HCT116 (cell line): ENCODE data around the gene EFCAB5. TPM values are rescaled to one million over a fixed set of nuclear protein-coding genes. Genes with fewer than 3 reads are reported as not detected.

Experiments
- ATAC-seq: fragments of 200-7000 bp; cut with Tn5 transposase; 2 replicates; pipeline ENCODE4 v1.9.1; 2020; ENCODE audit warnings: mild to moderate bottlenecking, moderate library complexity
- BruUV-seq: library from RNA; stranded (reverse); fragments of 400-500 nt; replicated peaks from 2 replicates; lab custom pipeline; 2021; lab: Mats Ljungman, UMichigan
- CTCF ChIA-PET: fragments of 300-600 bp; sonication (Branson Sonifier 250); formaldehyde crosslinking; loops from one replicate; lab custom pipeline; 2021; ENCODE audit warnings: antibody characterized with exemption; lab: Charles Lee
- POLR2A ChIA-PET: fragments of 300-600, 350-600 bp; sonication (Branson Sonifier 250); formaldehyde crosslinking; loops from one replicate; lab custom pipeline; 2021; ENCODE audit warnings: antibody characterized with exemption; lab: Charles Lee
- RAD21 ChIA-PET, 2 experiments: fragments of 300-600 bp; sonication (Branson Sonifier 250); formaldehyde crosslinking; loops; one replicate each; lab custom pipeline; 2023; ENCODE audit warnings: low total read pairs in 2 of 2; ENCODE audit not compliant: uncharacterized antibody in 2 of 2, unreplicated experiment in 2 of 2, low non-redundant PET in 1 of 2; lab: Charles Lee
- DNase-seq: peaks from one replicate; pipeline ENCODE4 v3.0.0-alpha.2; 2010; ENCODE audit warnings: low read depth, low spot score
- H2AFZ ChIP-seq: fragments of 200-600 bp; shearing (Covaris generic), sonication (generic); 2 replicates; pipeline ENCODE4 v1.6.1; 2017; ENCODE audit warnings: low read depth, mixed run types, mixed read lengths, antibody characterized with exemption, low read length; ENCODE audit not compliant: poor library complexity, severe bottlenecking
- H3K27ac ChIP-seq: 2 replicates; pipeline ENCODE4 v1.5.1; 2012; ENCODE audit warnings: low read depth, low read length
- H3K27me3 ChIP-seq: fragments of 200-600 bp; sonication (generic); 2 replicates; pipeline ENCODE4 v1.6.1; 2016; ENCODE audit warnings: mixed run types, low read length, mixed read lengths; ENCODE audit not compliant: insufficient read depth
- H3K36me3 ChIP-seq, 2 experiments: fragments of 200-500 bp in 1 of 2; fragments of 200-600 bp in 1 of 2; sonication (Bioruptor generic) in 1 of 2; sonication (generic) in 1 of 2; 2 replicates each; pipeline versions ENCODE4 v1.5.1 to v1.6.1; 2014 to 2016; ENCODE audit warnings: low read length in 2 of 2, inconsistent platforms in 1 of 2, mixed read lengths in 1 of 2, mixed run types in 1 of 2; ENCODE audit not compliant: insufficient read depth in 2 of 2, control insufficient read depth in 1 of 2
- H3K4me1 ChIP-seq, 2 experiments: fragments of 200-600 bp in 1 of 2; sonication (generic) in 1 of 2; 2 replicates each; pipeline versions ENCODE4 v1.5.1 to v1.6.1; 2012 to 2017; ENCODE audit warnings: low read length in 2 of 2, inconsistent platforms in 1 of 2, mild to moderate bottlenecking in 1 of 2, mixed read lengths in 1 of 2, mixed run types in 1 of 2, moderate library complexity in 1 of 2; ENCODE audit not compliant: insufficient read depth in 2 of 2, control insufficient read depth in 1 of 2
- H3K4me2 ChIP-seq: fragments of 200-600 bp; sonication (generic); 2 replicates; pipeline ENCODE4 v1.6.1; 2017; ENCODE audit warnings: mixed run types, low read length, mixed read lengths
- H3K4me3 ChIP-seq, 2 experiments: fragments of 200-600 bp in 1 of 2; sonication (generic) in 1 of 2; replicated peaks in 1 of 2; 2 replicates each; pipeline ENCODE4 v1.5.1; 2011 to 2016; ENCODE audit warnings: low read length in 2 of 2, control low read depth in 1 of 2, low read depth in 1 of 2, mild to moderate bottlenecking in 1 of 2, mixed read lengths in 1 of 2, mixed run types in 1 of 2
- H3K79me2 ChIP-seq: fragments of 200-600 bp; sonication (generic); 2 replicates; pipeline ENCODE4 v1.6.1; 2017; ENCODE audit warnings: mild to moderate bottlenecking, mixed run types, low read length, moderate library complexity, mixed read lengths; ENCODE audit not compliant: insufficient read depth
- H3K9ac ChIP-seq: fragments of 200-600 bp; sonication (generic); 2 replicates; pipeline ENCODE4 v1.6.1; 2016; ENCODE audit warnings: low read length, mixed read lengths
- H3K9me2 ChIP-seq: fragments of 200-600 bp; sonication (generic), shearing (Covaris generic); 2 replicates; pipeline ENCODE4 v1.6.1; 2017; ENCODE audit warnings: mixed run types, mild to moderate bottlenecking, moderate library complexity; ENCODE audit not compliant: insufficient read depth
- H3K9me3 ChIP-seq, 2 experiments: fragments of 200-500 bp in 1 of 2; fragments of 200-600 bp in 1 of 2; sonication (Bioruptor generic) in 1 of 2; sonication (generic) in 1 of 2; 2 replicates each; pipeline ENCODE4 v1.6.1; 2014 to 2017; ENCODE audit warnings: low read length in 2 of 2, mixed read lengths in 2 of 2, inconsistent platforms in 1 of 2, low read depth in 1 of 2, mild to moderate bottlenecking in 1 of 2, mixed run types in 1 of 2, moderate library complexity in 1 of 2; ENCODE audit not compliant: control insufficient read depth in 1 of 2, insufficient read depth in 1 of 2
- H4K20me1 ChIP-seq: fragments of 200-600 bp; sonication (generic), shearing (Covaris generic); 2 replicates; pipeline ENCODE4 v1.6.1; 2017; ENCODE audit warnings: mixed run types, mild to moderate bottlenecking, moderate library complexity; ENCODE audit not compliant: insufficient read depth
- CEBPB ChIP-seq: IDR thresholded peaks from 2 replicates; pipeline ENCODE4 v1.6.1; 2012; ENCODE audit warnings: low read depth
- EGR1 ChIP-seq: IDR thresholded peaks from 2 replicates; pipeline ENCODE4 v1.6.1; 2012; ENCODE audit warnings: low read depth
- FOSL1 ChIP-seq: IDR thresholded peaks from 2 replicates; pipeline ENCODE4 v1.6.1; 2012; ENCODE audit warnings: low read depth
- MAX ChIP-seq: IDR thresholded peaks from 2 replicates; pipeline ENCODE4 v1.6.1; 2012
- TCF7L2 ChIP-seq: IDR thresholded peaks from 2 replicates; pipeline ENCODE4 v1.7.0; 2011; ENCODE audit warnings: borderline replicate concordance, inconsistent platforms; ENCODE audit not compliant: insufficient read depth, insufficient read length; ENCODE audit errors: extremely low read depth
- intact Hi-C: fragments of 100-400 bp; cut with micrococcal nuclease; formaldehyde crosslinking; loops from 2 replicates; pipeline ENCODE4 v1.10.0; 2022
- total RNA-seq: library from RNA; stranded (reverse); gene quantifications from one replicate; pipeline ENCODE4 v1.2.1, GENCODE V29; 2021; ENCODE audit not compliant: unreplicated experiment
- TF ChIP-seq, protein P1 (sequence below): IDR thresholded peaks from 2 replicates; pipeline ENCODE4 v1.6.1; 2012; ENCODE audit warnings: low read depth

EFCAB5 gene
- total RNA-seq, 1 experiment from 2014 or later = 0.17 TPM

DNA sequence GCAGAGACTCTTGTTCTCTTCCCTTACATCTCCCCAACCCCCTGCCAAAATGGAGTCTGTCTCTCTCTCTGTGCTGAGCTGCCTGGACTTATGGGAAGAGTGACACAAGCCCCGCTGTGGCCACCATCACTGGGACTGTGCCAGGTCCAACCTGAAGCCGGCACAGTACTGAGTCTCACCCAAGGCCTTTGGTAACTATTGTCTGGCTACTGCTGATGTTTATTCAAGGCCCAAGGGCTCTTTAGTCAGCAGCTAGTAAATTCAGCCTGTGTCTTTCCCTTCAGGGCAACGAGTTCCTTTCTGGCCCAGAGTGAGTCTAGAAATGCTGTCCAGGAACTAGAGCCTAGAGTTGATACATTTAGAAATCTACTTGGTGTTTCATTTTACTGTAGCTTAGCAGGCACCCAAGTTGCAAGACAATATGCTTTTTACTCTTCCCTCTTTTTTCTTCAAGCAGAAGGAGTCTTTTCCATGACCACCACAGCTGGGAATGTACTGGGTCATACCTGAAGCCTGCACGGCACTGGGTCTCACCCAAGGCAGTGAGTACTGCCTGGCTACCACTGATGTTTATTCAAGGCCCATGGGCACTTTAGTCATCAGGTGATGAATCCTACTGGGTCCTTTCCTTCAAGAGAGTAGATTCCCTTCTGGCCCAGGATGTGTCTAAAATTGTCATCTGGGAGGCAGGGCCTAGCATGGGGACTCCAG is 17.7 kb downstream of the EFCAB5 start:
- POLR2A ChIA-PET = no interaction called here
- no peaks in the 10 kb centered on the region for H3K79me2 ChIP-seq
- no peaks in the 10 kb centered on the region for H3K4me1 ChIP-seq
- no peak overlapping the region for H3K9ac ChIP-seq
- no peak overlapping the region for H3K27ac ChIP-seq
- intact Hi-C loops = no loop called here
- H3K9me2 ChIP-seq = no peaks in the 10 kb centered on the region
- no peaks in the 10 kb centered on the region for H4K20me1 ChIP-seq
- ATAC-seq = no peak
- CTCF ChIA-PET = no interaction called here
- H3K27me3 ChIP-seq = no peaks in the 10 kb centered on the region
- no peak overlapping the region for H3K4me2 ChIP-seq
- no peak for TF ChIP-seq FOSL1
- TF ChIP-seq, protein P1, sequence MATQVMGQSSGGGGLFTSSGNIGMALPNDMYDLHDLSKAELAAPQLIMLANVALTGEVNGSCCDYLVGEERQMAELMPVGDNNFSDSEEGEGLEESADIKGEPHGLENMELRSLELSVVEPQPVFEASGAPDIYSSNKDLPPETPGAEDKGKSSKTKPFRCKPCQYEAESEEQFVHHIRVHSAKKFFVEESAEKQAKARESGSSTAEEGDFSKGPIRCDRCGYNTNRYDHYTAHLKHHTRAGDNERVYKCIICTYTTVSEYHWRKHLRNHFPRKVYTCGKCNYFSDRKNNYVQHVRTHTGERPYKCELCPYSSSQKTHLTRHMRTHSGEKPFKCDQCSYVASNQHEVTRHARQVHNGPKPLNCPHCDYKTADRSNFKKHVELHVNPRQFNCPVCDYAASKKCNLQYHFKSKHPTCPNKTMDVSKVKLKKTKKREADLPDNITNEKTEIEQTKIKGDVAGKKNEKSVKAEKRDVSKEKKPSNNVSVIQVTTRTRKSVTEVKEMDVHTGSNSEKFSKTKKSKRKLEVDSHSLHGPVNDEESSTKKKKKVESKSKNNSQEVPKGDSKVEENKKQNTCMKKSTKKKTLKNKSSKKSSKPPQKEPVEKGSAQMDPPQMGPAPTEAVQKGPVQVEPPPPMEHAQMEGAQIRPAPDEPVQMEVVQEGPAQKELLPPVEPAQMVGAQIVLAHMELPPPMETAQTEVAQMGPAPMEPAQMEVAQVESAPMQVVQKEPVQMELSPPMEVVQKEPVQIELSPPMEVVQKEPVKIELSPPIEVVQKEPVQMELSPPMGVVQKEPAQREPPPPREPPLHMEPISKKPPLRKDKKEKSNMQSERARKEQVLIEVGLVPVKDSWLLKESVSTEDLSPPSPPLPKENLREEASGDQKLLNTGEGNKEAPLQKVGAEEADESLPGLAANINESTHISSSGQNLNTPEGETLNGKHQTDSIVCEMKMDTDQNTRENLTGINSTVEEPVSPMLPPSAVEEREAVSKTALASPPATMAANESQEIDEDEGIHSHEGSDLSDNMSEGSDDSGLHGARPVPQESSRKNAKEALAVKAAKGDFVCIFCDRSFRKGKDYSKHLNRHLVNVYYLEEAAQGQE = no peak
- TF ChIP-seq EGR1 = no peak
- no peak for TF ChIP-seq MAX
- no peak for TF ChIP-seq CEBPB
- TF ChIP-seq TCF7L2 = no peak
- no peak for DNase-seq
- H3K36me3 ChIP-seq = no peaks in the 10 kb centered on the region
- RAD21 ChIA-PET = no interaction called here
- no peak overlapping the region for H2AFZ ChIP-seq
- no peaks in the 10 kb centered on the region for H3K9me3 ChIP-seq
- H3K4me3 ChIP-seq = no peak overlapping the region
- no TSS peak for BruUV-seq
